Measurements from ENCODE around the gene RAB3GAP2.
"Not testable (repeated sequence)": the region's sequence is repeated elsewhere in the genome, so short reads cannot be mapped to it uniquely, and the experiment has no call there.

The RAB3GAP2 gene

DNA sequence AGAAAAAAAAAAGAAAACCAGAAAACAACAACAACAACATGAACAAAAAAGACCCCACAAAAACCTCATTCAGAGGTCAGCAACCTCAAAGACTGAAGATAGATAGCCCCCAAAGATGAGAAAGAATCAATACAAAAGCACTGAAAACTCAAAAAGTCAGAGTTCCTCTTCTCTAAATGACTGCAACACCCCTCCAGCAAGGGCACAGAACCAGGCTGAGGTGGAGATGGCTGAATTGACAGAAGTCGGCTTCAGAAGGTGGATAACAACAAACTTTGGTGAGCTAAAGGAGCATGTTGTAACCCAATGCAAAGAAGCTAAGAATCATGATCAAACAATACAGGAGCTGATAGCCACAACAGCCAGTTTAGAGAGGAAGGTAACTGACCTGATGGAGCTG, 17.0 kb downstream of the RAB3GAP2 start:
- no peak for TF ChIP-seq CTCF (IDR thresholded peaks at IDR 0.05; ENCODE audit: low read depth, low read length)
- DNase-seq (ENCODE audit: low read depth, low spot score) = no peak
- in situ Hi-C loops (cut with HindIII; ENCODE audit: low sequenced_read_pairs) = no loop called here
- H3K4me3 ChIP-seq (ENCODE audit: low read depth, low read length) = no peak overlapping the region

GRCh38 chr1:220253290-220253689, 19.0 kb downstream of the RAB3GAP2 start:
- in situ Hi-C loops (cut with HindIII; ENCODE audit: low sequenced_read_pairs); H3K4me3 ChIP-seq (ENCODE audit: low read depth, low read length): not testable (repeated sequence)

DNA sequence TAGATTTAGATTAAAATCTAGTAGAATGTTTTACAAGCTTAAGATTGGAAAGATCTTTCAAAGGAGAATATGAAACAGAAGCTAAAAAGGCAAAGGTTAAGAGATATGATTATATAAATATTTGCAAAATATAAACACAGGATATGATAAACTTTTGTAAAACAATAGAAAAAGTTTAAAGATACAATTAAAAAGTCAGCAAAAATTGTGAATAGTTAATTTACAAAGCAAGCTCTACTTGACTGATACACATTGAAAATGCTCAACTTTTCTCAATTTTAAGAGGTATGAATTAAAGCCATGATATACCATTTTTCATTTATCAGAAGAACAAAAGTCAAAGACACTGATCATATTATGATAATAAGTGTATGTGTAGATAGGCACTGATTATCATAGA, 21.0 kb downstream of the RAB3GAP2 start:
- no peak overlapping the region for H3K4me3 ChIP-seq (ENCODE audit: low read depth, low read length)
- no peak for DNase-seq (ENCODE audit: low read depth, low spot score)
- TF ChIP-seq CTCF (IDR thresholded peaks at IDR 0.05; ENCODE audit: low read depth, low read length) = no peak
- in situ Hi-C loops (cut with HindIII; ENCODE audit: low sequenced_read_pairs) = no loop called here

More at GRCh38 chr1:220253290-220253689, 19.0 kb downstream of the RAB3GAP2 start:
- not testable (repeated sequence) for DNase-seq (ENCODE audit: low read depth, low spot score)

GRCh38 chr1:220250681-220251080, 21.6 kb downstream of the RAB3GAP2 start:
- no peak overlapping the region for H3K4me3 ChIP-seq (ENCODE audit: low read depth, low read length)
- in situ Hi-C loops (cut with HindIII; ENCODE audit: low sequenced_read_pairs) = no loop called here
- no peak for DNase-seq (ENCODE audit: low read depth, low spot score)
- TF ChIP-seq CTCF (IDR thresholded peaks at IDR 0.05; ENCODE audit: low read depth, low read length) = no peak

- H3K4me3 ChIP-seq (ENCODE audit: low read depth, low read length) = no peak overlapping the region
- TF ChIP-seq CTCF (IDR thresholded peaks at IDR 0.05; ENCODE audit: low read depth, low read length) = no peak
- DNase-seq (ENCODE audit: low read depth, low spot score) = no peak
- in situ Hi-C loops (cut with HindIII; ENCODE audit: low sequenced_read_pairs) = no loop called here
Observed at GRCh38 chr1:220249522-220249921, 22.7 kb downstream of the RAB3GAP2 start.

GRCh38 chr1:220248715-220249265, 23.5 kb downstream of the RAB3GAP2 start:
- DNase-seq (ENCODE audit: low read depth, low spot score); H3K4me3 ChIP-seq (ENCODE audit: low read depth, low read length); in situ Hi-C loops (cut with HindIII; ENCODE audit: low sequenced_read_pairs): not testable (repeated sequence)

DNA sequence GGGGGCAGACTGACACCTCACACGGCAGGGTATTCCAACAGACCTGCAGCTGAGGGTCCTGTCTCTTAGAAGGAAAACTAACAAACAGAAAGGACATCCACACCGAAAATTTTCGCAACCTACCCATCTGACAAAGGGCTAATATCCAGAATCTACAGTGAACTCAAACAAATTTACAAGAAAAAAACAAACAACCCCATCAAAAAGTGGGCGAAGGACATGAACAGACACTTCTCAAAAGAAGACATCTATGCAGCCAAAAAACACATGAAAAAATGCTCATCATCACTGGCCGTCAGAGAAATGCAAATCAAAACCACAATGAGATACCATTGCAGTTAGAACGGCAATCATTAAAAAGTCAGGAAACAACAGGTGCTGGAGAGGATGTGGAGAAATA, 26.4 kb downstream of the RAB3GAP2 start:
- DNase-seq (ENCODE audit: low read depth, low spot score); in situ Hi-C loops (cut with HindIII; ENCODE audit: low sequenced_read_pairs); H3K4me3 ChIP-seq (ENCODE audit: low read depth, low read length): not testable (repeated sequence)

DNA sequence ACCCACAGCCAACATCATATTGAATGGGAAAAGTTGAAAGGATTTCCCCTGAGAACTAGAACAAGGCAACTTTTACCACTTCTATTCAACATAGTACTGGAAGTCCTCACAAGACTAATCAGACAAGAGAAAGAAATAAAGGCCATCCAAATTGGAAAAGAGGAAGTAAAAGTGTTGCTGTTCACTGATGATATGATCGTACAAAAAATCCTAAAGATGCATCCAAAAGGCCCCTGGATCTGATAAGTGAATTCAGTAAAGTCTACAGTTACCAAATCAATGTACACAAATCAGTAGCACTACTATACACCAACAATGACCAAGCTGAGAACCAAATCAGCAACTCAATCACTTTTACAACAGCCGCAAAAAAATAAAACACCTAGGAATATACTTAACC, 28.3 kb downstream of the RAB3GAP2 start:
- DNase-seq (ENCODE audit: low read depth, low spot score) = no peak
- H3K4me3 ChIP-seq (ENCODE audit: low read depth, low read length) = no peak overlapping the region
- in situ Hi-C loops (cut with HindIII; ENCODE audit: low sequenced_read_pairs) = no loop called here
- TF ChIP-seq CTCF (IDR thresholded peaks at IDR 0.05; ENCODE audit: low read depth, low read length) = no peak

Measured in astrocyte of the spinal cord (primary cell).